GM19324 (cell line): ENCODE data around the gene OR6K2.

Experiments
- ATAC-seq: cut with Tn5 transposase; IDR thresholded peaks from one replicate; pipeline ENCODE4 v1.9.1; 2021; ENCODE audit warnings: mild to moderate bottlenecking, moderate library complexity; ENCODE audit not compliant: unreplicated experiment, low FRiP score

OR6K2 gene

GRCh38 chr1:158686111-158687009 is 14.1 kb downstream of the OR6K2 start, which contains the start of gene SPTA1:
SPTA1 (minus strand) TSS chr1:158686715; CDS start chr1:158686517, 198 bp downstream.
- ATAC-seq, result no peak

- ATAC-seq, result no peak
Measured at GRCh38 chr1:158685085-158685484, 15.4 kb downstream of the OR6K2 start.

GRCh38 chr1:158681606-158682005 is 18.8 kb downstream of the OR6K2 start:
- ATAC-seq, result no peak

GRCh38 chr1:158679289-158679688 is 21.2 kb downstream of the OR6K2 start:
- peak; percentile 55 for ATAC-seq

GRCh38 chr1:158675563-158676323 is 24.7 kb downstream of the OR6K2 start:
- ATAC-seq, result no peak

GRCh38 chr1:158674302-158674701 is 26.1 kb downstream of the OR6K2 start:
- ATAC-seq, result no peak

- no peak for ATAC-seq
Measured at GRCh38 chr1:158666037-158666436, 34.4 kb downstream of the OR6K2 start.

GRCh38 chr1:158654571-158654970 is 45.9 kb downstream of the OR6K2 start:
- no peak for ATAC-seq

GRCh38 chr1:158654086-158654485 is 46.4 kb downstream of the OR6K2 start:
- ATAC-seq, result no peak

GRCh38 chr1:158652721-158653334 is 47.6 kb downstream of the OR6K2 start:
- ATAC-seq, result no peak
